HepG2 (cell line): ENCODE measurements around the gene SMIM1. TPM values are rescaled to one million over a fixed set of nuclear protein-coding genes. Genes with fewer than 3 reads are reported as not detected.

Experiments used
- AHR ChIP-seq: IDR thresholded peaks from 2 replicates; pipeline ENCODE4 v1.6.1; 2018; ENCODE audit warnings: missing genetic modification reagents, missing compliant biosample characterization
- BORCS8-MEF2B ChIP-seq: sonication (generic); formaldehyde crosslinking; IDR thresholded peaks from 2 replicates; pipeline ENCODE4 v1.8.0; 2022; ENCODE audit warnings: mild to moderate bottlenecking, missing genetic modification reagents
- CREM ChIP-seq, 2 experiments: sonication (generic) in 1 of 2; formaldehyde crosslinking in 1 of 2; IDR thresholded peaks; 2 replicates each; pipeline versions ENCODE4 v1.4.0 to v1.6.1; 2016 to 2020; ENCODE audit warnings: antibody characterized with exemption in 1 of 2, mild to moderate bottlenecking in 1 of 2, missing genetic modification reagents in 1 of 2
- HNF1A ChIP-seq, 2 experiments: sonication (generic) in 1 of 2; formaldehyde crosslinking in 1 of 2; IDR thresholded peaks; 2 replicates each; pipeline versions ENCODE4 v1.4.0 to v1.6.1; 2016 to 2020; ENCODE audit warnings: borderline replicate concordance in 1 of 2, low read depth in 1 of 2, mild to moderate bottlenecking in 1 of 2, missing genetic modification reagents in 1 of 2
- KLF15 ChIP-seq: sonication (generic); formaldehyde crosslinking; IDR thresholded peaks from 2 replicates; pipeline ENCODE4 v1.8.1; 2023; ENCODE audit warnings: borderline replicate concordance, mild to moderate bottlenecking, inconsistent platforms, missing genetic modification reagents, mixed read lengths
- KLF6 ChIP-seq: IDR thresholded peaks from 2 replicates; pipeline ENCODE4 v1.8.0; 2016; ENCODE audit warnings: missing biosample characterization, missing genetic modification reagents
- MZF1 ChIP-seq: sonication (generic); formaldehyde crosslinking; IDR thresholded peaks from 2 replicates; pipeline ENCODE4 v1.8.1; 2023; ENCODE audit warnings: mild to moderate bottlenecking, missing genetic modification reagents, borderline replicate concordance
- RBAK ChIP-seq: sonication (generic); formaldehyde crosslinking; IDR thresholded peaks from 2 replicates; pipeline ENCODE4 v1.5.1; 2020; ENCODE audit warnings: mild to moderate bottlenecking, missing genetic modification reagents
- RFXAP ChIP-seq: sonication (generic); formaldehyde crosslinking; IDR thresholded peaks from 2 replicates; pipeline ENCODE4 v1.4.0; 2020; ENCODE audit warnings: missing genetic modification reagents, borderline replicate concordance
- SNAPC4 ChIP-seq: sonication (generic); formaldehyde crosslinking; IDR thresholded peaks from 2 replicates; pipeline ENCODE4 v1.4.0; 2020; ENCODE audit warnings: mild to moderate bottlenecking, missing genetic modification reagents
- SYNCRIP ChIP-seq: fragments of 200-400 bp; formaldehyde crosslinking; IDR thresholded peaks from 2 replicates; pipeline ENCODE4 v1.6.1; 2018; ENCODE audit warnings: mild to moderate bottlenecking, low read depth, low read length; ENCODE audit not compliant: insufficient read depth
- TEAD2 ChIP-seq: sonication (generic); formaldehyde crosslinking; IDR thresholded peaks from 2 replicates; pipeline ENCODE4 v1.9.0; 2021; ENCODE audit warnings: missing genetic modification reagents
- ZNF124 ChIP-seq: sonication (generic); formaldehyde crosslinking; IDR thresholded peaks from 2 replicates; pipeline ENCODE4 v1.4.0; 2020; ENCODE audit warnings: missing genetic modification reagents
- ZNF235 ChIP-seq: sonication (generic); formaldehyde crosslinking; IDR thresholded peaks from 2 replicates; pipeline ENCODE4 v1.8.1; 2023; ENCODE audit warnings: mild to moderate bottlenecking, missing genetic modification reagents, borderline replicate concordance
- ZNF451 ChIP-seq: sonication (generic); formaldehyde crosslinking; IDR thresholded peaks from 2 replicates; pipeline ENCODE4 v1.5.0; 2020; ENCODE audit warnings: mild to moderate bottlenecking, missing genetic modification reagents
- ZNF580 ChIP-seq: IDR thresholded peaks from 2 replicates; pipeline ENCODE4 v1.6.1; 2016; ENCODE audit warnings: low read depth, borderline replicate concordance
- polyA plus RNA-seq, 8 experiments: library from polyadenylated mRNA; depleted of rRNA in 3 of 8; stranded (reverse) in 7 of 8; unstranded in 1 of 8; fragments of >200 nt; fragmentation: Illumina TruSeq in 4 of 8; extraction: Trizol in 4 of 8; gene quantifications; 2 replicates each; pipeline versions ENCODE4 v1.2.1 to v1.2.3, GENCODE V29; 2011 to 2016; ENCODE audit warnings: low read depth in 4 of 8, missing spikeins in 1 of 8, mixed read lengths in 1 of 8; ENCODE audit not compliant: insufficient read depth in 1 of 8
- total RNA-seq, 5 experiments: library from RNA; depleted of rRNA; stranded (reverse); fragments of >200 nt; fragmentation: Illumina TruSeq; extraction: Trizol; gene quantifications; 2 replicates each; pipeline ENCODE4 v1.2.3, GENCODE V29; 2016; ENCODE audit warnings: low read depth in 1 of 5

The SMIM1 gene
- total and polyA plus RNA-seq, 2 of the 13 experiments (the other 11 are each of a cell fraction or from before 2014, with no cell fraction given) = 12.4 to 56.3 TPM

- TF ChIP-seq SNAPC4 (no peak), KLF6 (CRISPR knock-in tag) (0 out of 2 replicates have a peak, but pooled peaks have one; percentile 21), MZF1 (CRISPR knock-in tag) (no peak), SYNCRIP (no peak), ZNF235 (CRISPR knock-in tag) (no peak), KLF15 (CRISPR knock-in tag) (no peak), ZNF451 (CRISPR knock-in tag) (no peak), ZNF580 (no peak), HNF1A (IDR thresholded peaks at IDR 0.05; ENCODE audit: low read depth) (no peak), HNF1A (CRISPR knock-in tag; IDR thresholded peaks at IDR 0.05; ENCODE audit: borderline replicate concordance) (no peak), RFXAP (CRISPR knock-in tag) (0 out of 2 replicates have a peak, but pooled peaks have one; percentile 16), ZNF124 (no peak), TEAD2 (CRISPR knock-in tag) (no peak), RBAK (CRISPR knock-in tag) (no peak), BORCS8-MEF2B (CRISPR knock-in tag) (peak; percentile 59; the same call in 1 of the 2 replicates), CREM (IDR thresholded peaks at IDR 0.05) (no peak; the same call in 1 of the 2 replicates), CREM (CRISPR knock-in tag; IDR thresholded peaks at IDR 0.05) (no peak), AHR (CRISPR knock-in tag) (no peak)
Measured at GRCh38 chr1:3771108-3772026, 1.2 kb upstream of the SMIM1 start (continued).
